OCI-LY7 (cell line): ENCODE results near the gene MACROD2.

Experiments used
- CTCF ChIP-seq: fragments of 200-600 bp; sonication (generic); conservative IDR thresholded peaks from 2 replicates; pipeline ENCODE4 v1.5.1; 2014; ENCODE audit warnings: mild to moderate bottlenecking, antibody characterized with exemption, low read length, moderate library complexity, mixed read lengths
- EZH2phosphoT487 ChIP-seq: fragments of 200-600 bp; sonication (generic); IDR thresholded peaks from 2 replicates; pipeline ENCODE4 v1.6.1; 2018; ENCODE audit warnings: low read depth, borderline replicate concordance, mild to moderate bottlenecking, mixed run types, antibody characterized with exemption, low read length, moderate library complexity, mixed read lengths

GRCh38 chr20:14951707-14952418 is 956.5 kb downstream of the MACROD2 start:
- TF ChIP-seq CTCF, result no peak
- TF ChIP-seq EZH2phosphoT487, result no peak
